ENCODE data around the gene C6orf132. TPM values are rescaled to one million over a fixed set of nuclear protein-coding genes. Genes with fewer than 3 reads are reported as not detected.
A peak's percentile ranks its signal among the peaks of the same experiment; 100 is the strongest.

The C6orf132 gene
- total RNA-seq, 2 donors from 2014 or later, result 1.5 to 2.6 TPM

- intact Hi-C loops (cut with DNase I), result no loop called here
- DNase-seq (no peak), ATAC-seq (peak in 1 of 2 donors; percentile 12)
These were observed 1.4 kb downstream of the C6orf132 start for GRCh38 chr6:42140756-42141602.

DNA sequence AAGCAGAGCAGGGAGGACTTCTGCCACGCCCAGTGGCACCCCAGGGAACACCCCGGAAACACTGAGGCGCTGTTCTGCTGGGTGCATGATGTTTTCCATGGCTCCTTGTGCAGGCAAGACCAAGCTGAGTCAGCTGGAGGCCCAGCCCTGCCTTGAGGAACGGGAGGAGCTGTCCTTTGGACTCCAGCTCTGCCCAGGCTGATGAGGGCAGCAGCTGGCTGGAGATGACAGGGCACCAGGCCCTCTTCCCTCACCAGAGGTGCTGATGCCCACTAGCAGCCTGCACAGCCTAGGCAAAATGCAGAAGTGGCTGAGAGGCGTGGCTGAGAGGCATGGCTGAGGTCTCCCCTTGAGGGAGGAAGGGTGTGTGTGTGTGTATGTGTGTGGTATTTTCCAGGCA, 2.4 kb downstream of the C6orf132 start:
- ATAC-seq (peak in 1 of 2 donors; percentile 26), DNase-seq (no peak)
- intact Hi-C loops (cut with DNase I), result no loop called here

DNA sequence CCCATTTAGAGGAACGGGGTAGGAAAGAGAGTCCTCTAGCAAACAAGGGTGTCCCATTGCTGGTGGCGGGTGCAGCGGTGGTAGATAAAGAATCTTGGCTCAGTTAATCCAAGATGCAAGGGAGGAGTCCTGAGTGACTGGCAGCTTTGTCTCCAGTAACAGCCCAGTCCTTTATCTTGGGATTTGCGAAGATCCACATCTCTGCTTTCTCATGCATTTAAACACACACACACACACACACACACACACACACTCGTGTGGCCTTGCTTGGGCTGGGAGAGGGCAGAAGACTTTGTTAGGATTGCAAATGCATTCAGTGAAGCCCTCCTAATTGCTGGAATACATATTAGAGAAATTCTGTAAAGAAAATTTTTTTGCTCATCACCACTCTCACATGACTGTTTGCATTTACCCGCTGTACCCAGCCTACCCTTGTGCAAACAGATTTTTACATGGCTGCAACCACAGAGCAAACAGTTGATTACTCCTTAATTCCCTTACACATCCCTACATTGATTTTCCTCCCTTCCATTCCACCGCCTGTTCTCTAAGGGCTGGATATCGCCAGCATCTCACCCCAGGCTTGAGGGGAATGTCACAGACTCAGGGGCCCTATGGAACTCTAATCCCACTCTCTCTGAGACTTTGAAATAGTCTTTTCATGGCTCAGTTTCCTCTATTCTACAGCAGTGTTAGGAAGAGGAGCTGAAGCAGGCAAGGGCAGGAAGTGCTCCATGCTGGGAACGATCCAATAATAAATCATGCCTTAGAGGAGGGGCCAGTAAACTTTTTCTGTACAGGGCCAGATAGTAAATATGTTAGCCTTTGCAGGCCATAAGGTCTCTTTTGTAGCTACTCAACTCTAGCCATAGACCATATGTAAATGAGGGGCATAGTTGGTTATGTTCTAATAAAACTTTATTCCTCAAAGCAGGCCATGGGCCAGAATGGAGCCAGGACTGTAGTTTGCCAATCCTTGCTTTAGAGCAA, 3.5 kb downstream of the C6orf132 start:
- ATAC-seq (no peak), DNase-seq (no peak)
- intact Hi-C loops (cut with DNase I), result no loop called here

DNA sequence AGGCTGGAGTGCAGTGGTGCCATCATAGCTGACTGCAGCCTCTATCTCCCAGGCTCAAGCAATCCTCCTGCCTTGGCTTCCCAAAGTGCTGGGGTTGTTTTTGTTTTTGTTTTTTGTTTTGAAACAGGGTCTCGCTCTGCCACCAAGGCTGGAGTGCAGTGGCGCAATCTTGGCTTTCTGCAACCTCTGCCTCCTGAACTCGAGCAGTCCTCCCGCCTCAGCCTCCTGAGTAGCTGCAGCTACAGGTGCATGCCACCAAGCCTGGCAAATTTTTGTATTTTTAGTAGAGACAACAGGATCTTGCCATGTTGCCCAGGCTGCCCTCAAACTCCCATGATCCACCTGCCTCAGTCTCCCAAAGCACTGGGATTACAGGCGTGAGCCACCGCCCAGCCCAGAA, 4.2 kb downstream of the C6orf132 start:
- DNase-seq (no peak), ATAC-seq (no peak)
- intact Hi-C loops (cut with DNase I), result no loop called here

GRCh38 chr6:42137194-42137753, 5.1 kb downstream of the C6orf132 start:
- intact Hi-C loops (cut with DNase I), result no loop called here
- DNase-seq, result no peak
- no peak for ATAC-seq

DNA sequence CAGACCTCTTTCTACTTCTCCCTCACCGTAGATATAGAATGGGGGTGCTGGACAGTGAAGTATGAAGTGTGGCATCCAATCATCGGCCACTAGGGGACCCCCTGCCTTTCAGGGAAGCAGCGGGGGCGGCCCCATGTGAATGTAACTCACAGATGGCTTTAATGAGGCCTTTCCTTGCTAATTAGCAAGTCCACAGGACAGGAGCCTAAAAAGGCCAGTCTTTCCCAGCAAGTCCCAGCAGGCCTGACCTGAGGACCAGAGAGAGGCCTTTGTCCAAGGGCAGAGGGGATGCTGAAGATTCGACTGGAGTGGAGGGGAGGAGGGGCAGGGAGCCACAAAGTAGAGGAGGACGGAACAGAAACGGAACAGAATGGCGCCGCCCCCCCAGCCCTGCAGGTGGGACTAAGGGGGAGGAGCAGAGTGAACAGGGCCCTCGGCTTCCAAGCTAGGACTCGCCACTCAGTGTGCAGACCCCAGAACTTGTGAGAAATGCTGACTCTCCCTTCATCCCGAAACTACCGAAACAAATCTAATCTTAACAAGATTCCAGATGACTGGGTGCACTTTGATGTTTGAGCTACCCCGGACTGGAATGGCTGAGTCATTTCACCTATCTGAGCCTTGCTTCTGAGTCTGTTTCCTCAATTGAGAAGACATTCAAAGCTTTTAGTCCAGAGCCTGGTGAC, 5.8 kb downstream of the C6orf132 start:
- intact Hi-C loops (cut with DNase I), result no loop called here
- ATAC-seq (peak in 1 of 2 donors; percentile 45), DNase-seq (no peak)

DNA sequence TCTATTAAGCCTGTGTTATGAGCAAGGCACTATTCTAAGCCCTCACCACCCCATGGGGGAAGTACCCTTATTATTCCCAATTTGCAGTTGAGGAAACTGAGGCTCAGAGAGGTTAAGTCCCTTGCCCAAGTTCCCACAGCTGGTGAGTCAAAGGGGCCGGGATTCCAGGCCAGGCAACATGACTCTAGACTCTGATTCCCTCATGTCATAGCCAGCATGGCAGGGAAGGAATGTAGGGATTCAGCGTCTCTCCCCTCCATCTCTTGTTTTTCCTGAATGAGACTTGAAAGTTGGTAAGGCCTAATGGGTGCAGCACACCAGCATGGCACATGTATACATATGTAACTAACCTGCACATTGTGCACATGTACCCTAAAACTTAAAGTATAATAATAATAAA, 6.7 kb downstream of the C6orf132 start:
- no peak for DNase-seq
- intact Hi-C loops (cut with DNase I), result no loop called here
- ATAC-seq, result no peak

DNA sequence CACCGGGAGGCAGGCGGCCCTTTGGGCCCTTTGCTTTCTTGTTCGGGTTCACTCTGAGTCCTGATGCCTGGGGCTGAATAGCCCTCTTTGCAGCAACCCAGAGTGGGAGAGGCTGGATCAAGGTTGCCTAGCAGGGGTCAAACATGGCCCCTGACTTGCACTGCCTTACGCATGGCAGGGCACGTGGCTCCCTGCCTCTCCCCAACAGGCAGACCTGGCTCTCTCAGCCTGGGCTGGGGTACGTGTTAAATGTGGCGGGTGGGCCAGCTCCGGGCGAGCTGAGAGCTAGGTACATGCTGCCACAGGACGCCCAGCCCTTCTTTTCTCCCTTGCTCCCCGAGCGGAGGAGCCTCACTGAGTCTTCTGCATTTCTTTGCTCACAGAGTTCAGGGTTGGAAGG, 7.3 kb downstream of the C6orf132 start:
- DNase-seq (no peak), ATAC-seq (no peak)
- intact Hi-C loops (cut with DNase I), result no loop called here

GRCh38 chr6:42133926-42134325, 8.5 kb downstream of the C6orf132 start:
- DNase-seq (no peak), ATAC-seq (no peak)
- intact Hi-C loops (cut with DNase I), result no loop called here

GRCh38 chr6:42131531-42131930, 10.9 kb downstream of the C6orf132 start:
- ATAC-seq (no peak), DNase-seq (no peak)
- intact Hi-C loops (cut with DNase I), result no loop called here

DNA sequence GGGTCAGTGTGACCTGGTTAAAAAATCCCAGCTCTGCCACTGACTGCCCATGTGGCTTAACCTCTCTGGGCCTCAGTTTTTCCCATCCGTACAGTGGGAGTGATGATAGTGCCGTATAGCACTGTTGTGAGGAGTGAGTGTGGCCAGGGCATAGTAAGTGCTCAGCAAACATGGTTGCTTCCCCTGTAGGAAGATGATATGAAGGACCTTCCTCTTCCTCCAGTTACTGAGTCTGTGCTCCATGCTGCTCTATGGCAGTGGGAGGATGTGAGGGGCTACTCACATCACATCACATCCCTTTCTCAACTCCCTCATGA, 13.1 kb downstream of the C6orf132 start:
- no peak for ATAC-seq

GRCh38 chr6:42128460-42129359, 13.7 kb downstream of the C6orf132 start:
- DNase-seq, result peak; percentile 45
- peak; percentile 37 to 50 for ATAC-seq
- intact Hi-C loops (cut with DNase I), result no loop called here

More for the DNA sequence above, 13.1 kb downstream of the C6orf132 start:
- DNase-seq, result no peak
- intact Hi-C loops (cut with DNase I), result no loop called here

- intact Hi-C loops (cut with DNase I), result no loop called here
- ATAC-seq (no peak), DNase-seq (no peak)
These were observed 16.8 kb downstream of the C6orf132 start for GRCh38 chr6:42125663-42126062.

- ATAC-seq (no peak), DNase-seq (no peak)
- intact Hi-C loops (cut with DNase I), result no loop called here
These were observed 17.2 kb downstream of the C6orf132 start for GRCh38 chr6:42125231-42125630.

DNA sequence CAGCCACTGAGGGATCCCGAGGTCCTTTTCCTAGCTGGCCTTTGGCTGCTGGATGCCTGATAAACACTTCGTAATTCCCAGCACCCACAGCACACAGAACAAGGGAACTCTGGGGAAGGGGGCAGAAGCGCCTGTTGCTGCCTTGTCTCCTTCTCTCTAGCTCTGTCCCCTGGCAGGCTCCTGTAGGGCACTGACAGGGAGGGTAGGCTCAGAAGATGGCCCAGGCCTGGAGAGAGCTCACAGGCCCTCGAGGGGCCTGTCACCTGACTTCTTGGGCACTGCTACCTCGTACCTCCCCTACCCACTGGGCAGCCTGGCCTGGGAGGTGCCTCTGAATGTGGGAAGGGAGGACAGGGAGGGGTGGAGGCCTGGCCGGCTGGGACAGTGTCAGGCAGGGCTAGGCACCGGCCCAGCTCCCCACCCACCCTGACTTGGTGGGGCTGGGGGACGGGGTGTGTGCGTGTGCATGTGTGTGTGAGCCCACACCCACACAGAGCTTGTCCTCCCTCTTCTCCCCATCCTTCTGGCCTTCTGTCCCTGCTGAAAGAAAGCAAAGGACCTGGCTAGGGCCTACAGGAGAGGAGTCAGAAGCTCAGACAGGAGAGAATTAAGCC, 18.1 kb downstream of the C6orf132 start:
- DNase-seq (no peak), ATAC-seq (peak; percentile 8 to 10)
- intact Hi-C loops (cut with DNase I), result no loop called here

DNA sequence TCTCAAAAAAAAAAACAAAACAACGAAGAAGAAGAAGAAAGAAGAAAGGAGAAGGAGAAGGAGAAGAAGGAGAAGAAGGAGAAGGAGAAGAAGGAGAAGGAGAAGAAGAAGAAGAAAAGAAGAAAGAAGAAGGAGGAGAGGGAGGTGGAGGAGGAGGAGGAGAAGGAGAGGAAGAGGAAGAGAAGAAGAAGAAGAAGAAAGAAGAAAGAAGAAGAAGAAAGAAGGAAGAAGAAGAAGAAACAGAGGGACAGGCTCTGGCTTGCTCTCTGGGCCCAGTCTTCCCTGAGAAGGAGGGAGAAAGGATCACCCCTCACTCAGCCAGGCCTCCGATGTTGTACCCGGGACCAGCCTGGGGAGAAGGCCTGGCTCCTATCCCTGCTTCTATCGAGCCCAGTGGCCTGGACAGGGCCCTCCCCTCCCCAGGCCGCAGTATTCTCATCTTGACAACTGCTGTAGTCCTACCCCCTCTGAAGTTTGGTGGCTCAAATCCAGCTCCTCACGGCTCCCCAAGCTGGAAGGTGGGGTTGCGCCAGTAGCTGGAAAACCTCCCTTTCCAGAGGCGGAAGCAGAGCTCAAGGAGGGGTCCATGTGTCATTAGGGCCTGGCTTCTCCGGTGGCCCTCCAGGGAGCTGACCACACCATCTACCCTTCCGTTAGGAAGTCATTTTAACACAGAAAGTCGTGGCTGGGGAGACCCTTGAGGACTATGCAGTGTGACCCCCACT, 18.9 kb downstream of the C6orf132 start:
- DNase-seq, result no peak
- intact Hi-C loops (cut with DNase I), result no loop called here
- no peak for ATAC-seq

Data from left cardiac atrium (tissue), 4 donors.